ENCODE measurements around the gene TMEM184A.
A peak's percentile ranks its signal among the peaks of the same experiment; 100 is the strongest.
"Not testable (repeated sequence)": the region's sequence is repeated elsewhere in the genome, so short reads cannot be mapped to it uniquely, and the experiment has no call there.

The TMEM184A gene

GRCh38 chr7:1526271-1526754 is 29.7 kb downstream of the TMEM184A start:
- Histone ChIP-seq H3K27me3 (ENCODE audit: control insufficient read depth, insufficient read depth, low read length) (no peaks in the 10 kb centered on the region), H3K4me3 (ENCODE audit: low read length) (no peak overlapping the region), H3K4me1 (ENCODE audit: control insufficient read depth, insufficient read depth, low read length) (peaks cover under 1% of the 10 kb centered on the region), H3K36me3 (ENCODE audit: control insufficient read depth, insufficient read depth, low read length) (no peaks in the 10 kb centered on the region), H3K9ac (ENCODE audit: low read length) (no peak overlapping the region), H3K27ac (ENCODE audit: low read depth, low read length) (no peak overlapping the region)

DNA sequence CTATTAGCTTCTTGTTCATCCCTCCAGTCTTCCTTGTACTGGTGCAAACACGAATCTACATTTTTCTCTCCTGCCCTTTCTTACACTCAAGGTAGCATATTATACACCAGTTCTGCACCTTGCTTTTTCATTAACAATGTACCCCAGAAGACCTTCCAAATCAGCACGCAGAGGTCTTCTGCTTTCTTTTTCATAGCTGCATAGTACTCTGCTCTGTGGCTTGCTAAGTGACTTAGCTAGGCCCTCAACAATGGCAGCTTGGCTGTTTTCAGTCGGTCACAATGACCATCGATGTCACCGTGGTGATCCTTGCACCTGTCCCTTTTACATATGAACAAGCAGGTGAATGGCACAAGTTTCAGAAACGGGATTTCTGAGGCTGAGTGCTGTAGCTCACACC is 30.6 kb downstream of the TMEM184A start:
- Histone ChIP-seq H3K9ac (ENCODE audit: low read length) (no peak overlapping the region), H3K4me1 (ENCODE audit: control insufficient read depth, insufficient read depth, low read length) (no peaks in the 10 kb centered on the region), H3K4me3 (ENCODE audit: low read length) (no peak overlapping the region), H3K27me3 (ENCODE audit: control insufficient read depth, insufficient read depth, low read length) (no peaks in the 10 kb centered on the region), H3K27ac (ENCODE audit: low read depth, low read length) (no peak overlapping the region), H3K36me3 (ENCODE audit: control insufficient read depth, insufficient read depth, low read length) (no peaks in the 10 kb centered on the region)

GRCh38 chr7:1523844-1524243 is 32.2 kb downstream of the TMEM184A start:
- Histone ChIP-seq H3K27ac (ENCODE audit: low read depth, low read length) (no peak overlapping the region), H3K4me1 (ENCODE audit: control insufficient read depth, insufficient read depth, low read length) (no peaks in the 10 kb centered on the region), H3K4me3 (ENCODE audit: low read length) (peak overlapping the region; percentile 50), H3K27me3 (ENCODE audit: control insufficient read depth, insufficient read depth, low read length) (no peaks in the 10 kb centered on the region), H3K9ac (ENCODE audit: low read length) (no peak overlapping the region), H3K36me3 (ENCODE audit: control insufficient read depth, insufficient read depth, low read length) (no peaks in the 10 kb centered on the region)

DNA sequence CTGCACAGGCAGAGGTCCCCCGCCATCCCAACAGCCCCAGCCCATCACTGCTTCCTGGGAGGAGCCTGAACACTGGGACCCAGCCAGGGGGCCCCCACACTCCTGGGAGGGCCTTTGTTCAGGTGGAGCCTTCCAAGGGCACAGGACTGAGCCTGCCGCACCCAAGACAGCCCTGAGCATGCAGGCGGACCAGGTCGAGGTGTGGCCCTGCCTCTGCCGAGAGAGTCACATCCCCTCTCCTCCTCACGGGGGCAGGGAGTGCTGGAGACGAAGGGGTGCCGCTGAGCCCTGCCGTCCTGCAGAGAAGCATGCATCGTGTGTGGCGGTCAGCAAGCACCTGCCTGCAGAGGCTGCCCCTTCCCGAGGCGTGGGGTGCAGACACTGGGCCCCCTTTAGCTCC is 32.8 kb downstream of the TMEM184A start:
- Histone ChIP-seq H3K4me3 (ENCODE audit: low read length) (peak overlapping the region; percentile 50), H3K27me3 (ENCODE audit: control insufficient read depth, insufficient read depth, low read length) (no peaks in the 10 kb centered on the region), H3K27ac (ENCODE audit: low read depth, low read length) (no peak overlapping the region), H3K36me3 (ENCODE audit: control insufficient read depth, insufficient read depth, low read length) (no peaks in the 10 kb centered on the region), H3K9ac (ENCODE audit: low read length) (no peak overlapping the region), H3K4me1 (ENCODE audit: control insufficient read depth, insufficient read depth, low read length) (no peaks in the 10 kb centered on the region)

- H3K27me3 ChIP-seq (ENCODE audit: control insufficient read depth, insufficient read depth, low read length): no peaks in the 10 kb centered on the region
- no peaks in the 10 kb centered on the region for H3K36me3 ChIP-seq (ENCODE audit: control insufficient read depth, insufficient read depth, low read length)
- H3K4me3 ChIP-seq (ENCODE audit: low read length): no peak overlapping the region
- no peak overlapping the region for H3K9ac ChIP-seq (ENCODE audit: low read length)
- H3K27ac ChIP-seq (ENCODE audit: low read depth, low read length): no peak overlapping the region
- no peaks in the 10 kb centered on the region for H3K4me1 ChIP-seq (ENCODE audit: control insufficient read depth, insufficient read depth, low read length)
These were observed 34.5 kb downstream of the TMEM184A start for GRCh38 chr7:1521456-1521855.

DNA sequence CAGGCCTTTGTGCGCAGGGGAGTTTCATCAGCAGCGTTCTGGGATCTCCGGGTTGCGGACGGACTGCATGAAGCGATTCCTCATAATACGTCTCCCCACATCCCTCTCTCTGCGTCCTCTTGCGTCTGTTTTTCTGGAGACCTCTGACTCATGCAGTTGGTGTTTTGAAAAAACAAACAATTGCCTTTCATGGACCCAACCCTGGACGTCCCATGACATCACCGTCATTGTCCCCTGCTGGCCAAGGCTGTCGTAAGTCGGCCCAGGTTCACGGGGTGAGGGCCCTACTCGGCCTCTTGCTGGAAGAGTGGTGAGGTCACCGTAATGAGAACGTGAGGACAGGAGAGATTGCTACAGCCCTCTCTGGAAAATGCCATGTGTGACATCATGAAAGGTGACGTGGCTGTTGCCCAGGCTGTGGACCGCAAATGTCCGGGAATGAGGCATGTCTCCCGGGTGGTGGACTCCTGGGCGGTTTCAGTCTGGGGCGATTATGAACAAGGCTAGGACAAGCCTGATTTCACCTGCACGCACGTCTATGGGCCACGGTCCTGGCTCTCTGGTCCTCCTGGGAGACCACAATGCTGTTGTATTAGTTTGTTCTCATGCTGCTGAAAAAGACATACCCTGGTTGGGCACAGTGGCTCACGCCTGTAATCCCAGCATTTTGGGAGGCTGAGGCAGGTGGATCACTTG is 35.3 kb downstream of the TMEM184A start:
- Histone ChIP-seq H3K4me1 (ENCODE audit: control insufficient read depth, insufficient read depth, low read length) (no peaks in the 10 kb centered on the region), H3K9ac (ENCODE audit: low read length) (no peak overlapping the region), H3K4me3 (ENCODE audit: low read length) (no peak overlapping the region), H3K36me3 (ENCODE audit: control insufficient read depth, insufficient read depth, low read length) (no peaks in the 10 kb centered on the region), H3K27me3 (ENCODE audit: control insufficient read depth, insufficient read depth, low read length) (no peaks in the 10 kb centered on the region), H3K27ac (ENCODE audit: low read depth, low read length) (no peak overlapping the region)

DNA sequence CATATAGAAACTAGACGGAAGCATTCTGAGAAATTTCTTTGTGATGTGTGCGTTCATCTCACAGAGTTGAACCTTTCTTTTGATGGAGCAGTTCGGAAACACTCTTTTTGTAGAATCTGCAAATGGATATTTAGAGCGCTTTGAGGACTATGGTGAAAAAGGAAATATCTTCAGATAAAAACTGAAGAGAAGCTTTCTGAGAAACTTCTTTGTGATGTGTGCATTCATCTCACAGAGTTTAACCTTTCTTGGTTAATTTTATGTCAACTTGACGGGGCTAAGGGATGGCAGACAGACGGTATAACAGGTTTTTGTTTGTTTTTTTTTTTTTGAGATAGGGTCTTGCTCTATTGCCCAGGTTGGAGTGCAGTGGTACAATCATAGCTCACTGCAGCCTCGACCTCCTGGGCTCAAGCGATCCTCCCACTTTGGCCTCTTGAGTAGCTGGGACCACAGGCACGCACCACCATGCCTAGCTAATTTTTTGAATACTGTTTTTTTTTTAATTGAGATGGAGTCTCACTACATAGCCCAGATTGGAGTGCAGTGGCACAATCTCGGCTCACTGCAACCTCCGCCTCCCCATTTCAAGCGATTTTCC is 36.6 kb downstream of the TMEM184A start:
- not testable (repeated sequence) for H3K4me3 ChIP-seq (ENCODE audit: low read length); H3K9ac ChIP-seq (ENCODE audit: low read length); H3K27ac ChIP-seq (ENCODE audit: low read depth, low read length); H3K27me3 ChIP-seq (ENCODE audit: control insufficient read depth, insufficient read depth, low read length); H3K4me1 ChIP-seq (ENCODE audit: control insufficient read depth, insufficient read depth, low read length); H3K36me3 ChIP-seq (ENCODE audit: control insufficient read depth, insufficient read depth, low read length)

GRCh38 chr7:1516586-1517251 is 39.3 kb downstream of the TMEM184A start:
- Histone ChIP-seq H3K36me3 (ENCODE audit: control insufficient read depth, insufficient read depth, low read length) (no peaks in the 10 kb centered on the region), H3K27me3 (ENCODE audit: control insufficient read depth, insufficient read depth, low read length) (no peaks in the 10 kb centered on the region), H3K4me3 (ENCODE audit: low read length) (no peak overlapping the region), H3K27ac (ENCODE audit: low read depth, low read length) (no peak overlapping the region), H3K9ac (ENCODE audit: low read length) (no peak overlapping the region), H3K4me1 (ENCODE audit: control insufficient read depth, insufficient read depth, low read length) (no peaks in the 10 kb centered on the region)

GRCh38 chr7:1515509-1515967 is 40.5 kb downstream of the TMEM184A start:
- not testable (repeated sequence) for H3K9ac ChIP-seq (ENCODE audit: low read length); H3K27ac ChIP-seq (ENCODE audit: low read depth, low read length); H3K36me3 ChIP-seq (ENCODE audit: control insufficient read depth, insufficient read depth, low read length); H3K27me3 ChIP-seq (ENCODE audit: control insufficient read depth, insufficient read depth, low read length); H3K4me3 ChIP-seq (ENCODE audit: low read length); H3K4me1 ChIP-seq (ENCODE audit: control insufficient read depth, insufficient read depth, low read length)

- H3K4me1 ChIP-seq (ENCODE audit: control insufficient read depth, insufficient read depth, low read length): no peaks in the 10 kb centered on the region
- no peak overlapping the region for H3K4me3 ChIP-seq (ENCODE audit: low read length)
- no peak overlapping the region for H3K9ac ChIP-seq (ENCODE audit: low read length)
- H3K27ac ChIP-seq (ENCODE audit: low read depth, low read length): no peak overlapping the region
- no peaks in the 10 kb centered on the region for H3K36me3 ChIP-seq (ENCODE audit: control insufficient read depth, insufficient read depth, low read length)
- no peaks in the 10 kb centered on the region for H3K27me3 ChIP-seq (ENCODE audit: control insufficient read depth, insufficient read depth, low read length)
These were observed 41.0 kb downstream of the TMEM184A start for GRCh38 chr7:1514995-1515401.

GRCh38 chr7:1514407-1514806 is 41.6 kb downstream of the TMEM184A start:
- Histone ChIP-seq H3K27ac (ENCODE audit: low read depth, low read length) (no peak overlapping the region), H3K27me3 (ENCODE audit: control insufficient read depth, insufficient read depth, low read length) (no peaks in the 10 kb centered on the region), H3K4me3 (ENCODE audit: low read length) (no peak overlapping the region)

DNA sequence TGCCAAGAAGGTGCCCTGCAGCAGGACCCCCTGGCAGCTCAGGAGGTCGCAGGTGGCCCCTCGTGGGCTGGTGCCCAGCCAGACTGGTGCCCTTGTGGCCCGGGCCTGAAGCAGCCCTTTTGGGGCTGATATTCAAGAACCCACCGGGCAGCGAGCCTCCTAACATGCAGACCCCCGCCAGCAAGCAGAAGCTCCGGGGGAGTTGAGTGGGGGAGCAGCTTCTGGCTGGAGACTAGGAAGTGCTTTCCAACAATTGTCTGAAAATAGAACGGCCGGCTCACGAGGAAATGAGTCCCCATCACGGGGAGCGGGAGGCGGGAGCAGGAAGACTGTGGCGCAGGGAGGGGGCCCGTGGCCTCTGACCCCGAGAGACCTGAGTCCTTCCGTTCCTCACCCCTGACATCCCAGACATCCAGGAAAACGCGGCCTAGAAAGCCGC is 42.3 kb downstream of the TMEM184A start:
- H3K4me1 ChIP-seq (ENCODE audit: control insufficient read depth, insufficient read depth, low read length): no peaks in the 10 kb centered on the region
- no peak overlapping the region for H3K9ac ChIP-seq (ENCODE audit: low read length)
- H3K27ac ChIP-seq (ENCODE audit: low read depth, low read length): no peak overlapping the region
- H3K36me3 ChIP-seq (ENCODE audit: control insufficient read depth, insufficient read depth, low read length): no peaks in the 10 kb centered on the region
- H3K27me3 ChIP-seq (ENCODE audit: control insufficient read depth, insufficient read depth, low read length): no peaks in the 10 kb centered on the region
- no peak overlapping the region for H3K4me3 ChIP-seq (ENCODE audit: low read length)

More at GRCh38 chr7:1514407-1514806, 41.6 kb downstream of the TMEM184A start:
- Histone ChIP-seq H3K9ac (ENCODE audit: low read length) (no peak overlapping the region), H3K36me3 (ENCODE audit: control insufficient read depth, insufficient read depth, low read length) (no peaks in the 10 kb centered on the region), H3K4me1 (ENCODE audit: control insufficient read depth, insufficient read depth, low read length) (no peaks in the 10 kb centered on the region)

All from rectal smooth muscle tissue (tissue), 1 donor.